HG03521 (cell line): ENCODE results near the gene USP17L19.
"Not testable (repeated sequence)": the region's sequence is repeated elsewhere in the genome, so short reads cannot be mapped to it uniquely, and the experiment has no call there.

Source experiments
- ATAC-seq: cut with Tn5 transposase; IDR thresholded peaks from one replicate; pipeline ENCODE4 v1.9.1; 2021; ENCODE audit warnings: mild to moderate bottlenecking, moderate library complexity; ENCODE audit not compliant: unreplicated experiment

Gene USP17L19

DNA sequence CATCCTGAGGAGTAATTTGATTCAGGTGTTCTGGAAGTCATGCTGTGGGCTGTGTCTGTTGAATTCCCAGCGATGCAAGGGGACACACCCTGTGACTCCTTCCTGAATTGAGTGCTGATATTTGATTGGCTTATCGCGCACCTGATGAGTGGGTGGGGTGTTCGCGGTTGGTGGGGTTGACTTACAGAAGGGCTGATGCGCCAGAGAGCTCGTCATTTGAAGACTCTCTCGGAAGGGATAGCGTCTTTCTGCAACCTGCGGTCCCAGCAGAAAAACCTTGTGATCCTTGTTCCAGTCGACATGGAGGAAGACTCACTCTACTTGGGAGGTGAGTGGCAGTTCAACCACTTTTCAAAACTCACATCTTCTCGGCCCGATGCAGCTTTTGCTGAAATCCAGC, at the start of gene USP17L19:
TSS of gene USP17L19 (plus strand) at position 301 of the 400 bp plus-strand sequence. CDS start at position 301, 0 bp downstream.
- ATAC-seq: not testable (repeated sequence)

- ATAC-seq: not testable (repeated sequence)
These were observed 42.8 kb upstream of the USP17L19 start, which contains the start of gene USP17L10 for GRCh38 chr4:9210357-9210756. TSS of gene USP17L10 (plus strand) at chr4:9210657. CDS start at chr4:9210657, 0 bp downstream.

- ATAC-seq: not testable (repeated sequence)
These were observed 38.5 kb upstream of the USP17L19 start for GRCh38 chr4:9214701-9215100.

DNA sequence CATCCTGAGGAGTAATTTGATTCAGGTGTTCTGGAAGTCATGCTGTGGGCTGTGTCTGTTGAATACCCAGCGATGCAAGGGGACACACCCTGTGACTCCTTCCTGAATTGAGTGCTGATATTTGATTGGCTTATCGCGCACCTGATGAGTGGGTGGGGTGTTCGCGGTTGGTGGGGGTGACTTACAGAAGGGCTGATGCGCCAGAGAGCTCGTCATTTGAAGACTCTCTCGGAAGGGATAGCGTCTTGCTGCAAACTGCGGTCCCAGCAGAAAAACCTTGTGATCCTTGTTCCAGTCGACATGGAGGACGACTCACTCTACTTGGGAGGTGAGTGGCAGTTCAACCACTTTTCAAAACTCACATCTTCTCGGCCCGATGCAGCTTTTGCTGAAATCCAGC, 38.1 kb upstream of the USP17L19 start, which contains the start of gene USP17L11:
TSS of gene USP17L11 (plus strand) at position 301 of the 400 bp plus-strand sequence. CDS start at position 301, 0 bp downstream.
- ATAC-seq: not testable (repeated sequence)

- ATAC-seq: not testable (repeated sequence)
These were observed 33.3 kb upstream of the USP17L19 start, which contains the start of gene USP17L12 for GRCh38 chr4:9219852-9220251. TSS of gene USP17L12 (plus strand) at chr4:9220152. CDS start at chr4:9220152, 0 bp downstream.

DNA sequence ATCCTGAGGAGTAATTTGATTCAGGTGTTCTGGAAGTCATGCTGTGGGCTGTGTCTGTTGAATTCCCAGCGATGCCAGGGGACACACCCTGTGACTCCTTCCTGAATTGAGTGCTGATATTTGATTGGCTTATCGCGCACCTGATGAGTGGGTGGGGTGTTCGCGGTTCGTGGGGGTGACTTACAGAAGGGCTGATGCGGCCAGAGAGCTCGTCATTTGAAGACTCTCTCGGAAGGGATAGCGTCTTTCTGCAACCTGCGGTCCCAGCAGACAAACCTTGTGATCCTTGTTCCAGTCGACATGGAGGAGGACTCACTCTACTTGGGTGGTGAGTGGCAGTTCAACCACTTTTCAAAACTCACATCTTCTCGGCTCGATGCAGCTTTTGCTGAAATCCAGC, 28.6 kb upstream of the USP17L19 start, which contains the start of gene USP17L13:
TSS of gene USP17L13 (plus strand) at position 301 of the 400 bp plus-strand sequence. CDS start at position 301, 0 bp downstream.
- ATAC-seq: not testable (repeated sequence)

DNA sequence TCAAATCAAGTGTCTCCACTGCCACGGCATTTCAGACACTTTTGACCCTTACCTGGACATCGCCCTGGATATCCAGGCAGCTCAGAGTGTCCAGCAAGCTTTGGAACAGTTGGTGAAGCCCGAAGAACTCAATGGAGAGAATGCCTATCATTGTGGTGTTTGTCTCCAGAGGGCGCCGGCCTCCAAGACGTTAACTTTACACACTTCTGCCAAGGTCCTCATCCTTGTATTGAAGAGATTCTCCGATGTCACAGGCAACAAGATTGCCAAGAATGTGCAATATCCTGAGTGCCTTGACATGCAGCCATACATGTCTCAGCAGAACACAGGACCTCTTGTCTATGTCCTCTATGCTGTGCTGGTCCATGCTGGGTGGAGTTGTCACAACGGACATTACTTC, 22.9 kb upstream of the USP17L19 start:
- not testable (repeated sequence) for ATAC-seq

GRCh38 chr4:9234085-9234484, 19.1 kb upstream of the USP17L19 start, which contains the start of gene USP17L15:
TSS of gene USP17L15 (plus strand) at chr4:9234385. CDS start at chr4:9234385, 0 bp downstream.
- not testable (repeated sequence) for ATAC-seq

GRCh38 chr4:9238461-9238860, 14.7 kb upstream of the USP17L19 start:
- ATAC-seq: not testable (repeated sequence)

GRCh38 chr4:9243579-9243978, 9.6 kb upstream of the USP17L19 start, which contains the start of gene USP17L17:
TSS of gene USP17L17 (plus strand) at chr4:9243879. CDS start at chr4:9243879, 0 bp downstream.
- ATAC-seq: not testable (repeated sequence)

GRCh38 chr4:9247953-9248680, 5.1 kb upstream of the USP17L19 start, which contains the start of gene USP17L18:
TSS of gene USP17L18 (plus strand) at chr4:9248630. CDS start at chr4:9248630, 0 bp downstream.
- ATAC-seq: not testable (repeated sequence)

- not testable (repeated sequence) for ATAC-seq
These were observed 4.6 kb downstream of the USP17L19 start, which contains the start of gene USP17L20 for GRCh38 chr4:9257824-9258223. TSS of gene USP17L20 (plus strand) at chr4:9258124. CDS start at chr4:9258124, 0 bp downstream.

GRCh38 chr4:9262572-9262971, 9.4 kb downstream of the USP17L19 start, which contains the start of gene USP17L21:
TSS of gene USP17L21 (plus strand) at chr4:9262872. CDS start at chr4:9262872, 0 bp downstream.
- not testable (repeated sequence) for ATAC-seq

DNA sequence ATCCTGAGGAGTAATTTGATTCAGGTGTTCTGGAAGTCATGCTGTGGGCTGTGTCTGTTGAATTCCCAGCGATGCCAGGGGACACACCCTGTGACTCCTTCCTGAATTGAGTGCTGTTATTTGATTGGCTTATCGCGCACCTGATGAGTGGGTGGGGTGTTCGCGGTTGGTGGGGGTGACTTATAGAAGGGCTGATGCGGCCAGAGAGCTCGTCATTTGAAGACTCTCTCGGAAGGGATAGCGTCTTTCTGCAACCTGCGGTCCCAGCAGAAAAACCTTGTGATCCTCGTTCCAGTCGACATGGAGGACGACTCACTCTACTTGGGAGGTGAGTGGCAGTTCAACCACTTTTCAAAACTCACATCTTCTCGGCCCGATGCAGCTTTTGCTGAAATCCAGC, 14.1 kb downstream of the USP17L19 start, which contains the start of gene USP17L22:
TSS of gene USP17L22 (plus strand) at position 301 of the 400 bp plus-strand sequence. CDS start at position 301, 0 bp downstream.
- not testable (repeated sequence) for ATAC-seq

DNA sequence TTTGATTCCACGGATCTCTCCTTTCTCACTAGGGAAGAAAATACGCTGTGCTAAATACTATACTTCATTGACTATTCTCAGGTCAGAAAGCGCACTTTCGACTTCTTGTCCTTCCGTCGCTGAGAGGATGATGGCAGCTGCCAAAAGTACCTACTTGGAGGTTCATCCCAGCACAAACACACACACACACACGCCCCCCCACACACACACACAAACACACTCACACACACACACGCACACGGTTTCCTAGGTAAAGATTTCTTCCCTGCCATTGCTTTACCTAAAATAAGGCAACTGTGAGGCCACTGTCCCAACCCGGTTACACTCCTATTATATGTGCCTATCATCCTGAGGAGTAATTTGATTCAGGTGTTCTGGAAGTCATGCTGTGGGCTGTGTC, 18.5 kb downstream of the USP17L19 start:
- not testable (repeated sequence) for ATAC-seq
